ENCODE results near the gene RNU5B-1.

DNA sequence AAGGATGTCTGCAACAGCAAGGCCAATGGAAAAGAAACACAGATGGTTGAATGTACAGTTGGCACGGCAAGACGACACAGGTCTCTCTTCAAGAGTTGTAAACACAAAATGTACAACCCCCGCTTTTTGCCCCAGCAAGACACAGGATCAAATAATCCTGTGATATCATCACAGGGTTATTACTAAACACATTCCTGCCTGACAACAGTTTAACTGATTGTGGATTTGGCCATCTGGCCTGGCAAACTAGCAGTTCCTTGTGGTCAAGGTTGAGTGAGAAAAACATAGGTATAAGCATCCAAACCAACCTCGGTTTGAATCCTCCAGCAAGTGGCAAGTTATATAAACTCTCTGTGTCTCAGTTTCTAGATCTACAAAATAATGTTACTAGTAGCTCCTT lies 41.2 kb upstream of the RNU5B-1 start:
- TF ChIP-seq EZH2phosphoT487 (IDR thresholded peaks at IDR 0.05; ENCODE audit: low read length) (no peak), CTCF (IDR thresholded peaks at IDR 0.05; ENCODE audit: low read length) (no peak)

All from MM.1S (cell line).